22Rv1 (cell line): Measurements from ENCODE around the gene ITPR3.

ENCODE experiments used
- ZFX ChIP-seq: fragments of 450-650 bp; IDR thresholded peaks from 2 replicates; pipeline ENCODE4 v1.6.1; 2017; ENCODE audit warnings: antibody characterized with exemption, borderline replicate concordance
- TF ChIP-seq, protein P1 (sequence below): fragments of 450-650 bp; IDR thresholded peaks from 2 replicates; pipeline ENCODE4 v1.5.1; 2017; ENCODE audit warnings: mild to moderate bottlenecking

- TF ChIP-seq, protein P1, sequence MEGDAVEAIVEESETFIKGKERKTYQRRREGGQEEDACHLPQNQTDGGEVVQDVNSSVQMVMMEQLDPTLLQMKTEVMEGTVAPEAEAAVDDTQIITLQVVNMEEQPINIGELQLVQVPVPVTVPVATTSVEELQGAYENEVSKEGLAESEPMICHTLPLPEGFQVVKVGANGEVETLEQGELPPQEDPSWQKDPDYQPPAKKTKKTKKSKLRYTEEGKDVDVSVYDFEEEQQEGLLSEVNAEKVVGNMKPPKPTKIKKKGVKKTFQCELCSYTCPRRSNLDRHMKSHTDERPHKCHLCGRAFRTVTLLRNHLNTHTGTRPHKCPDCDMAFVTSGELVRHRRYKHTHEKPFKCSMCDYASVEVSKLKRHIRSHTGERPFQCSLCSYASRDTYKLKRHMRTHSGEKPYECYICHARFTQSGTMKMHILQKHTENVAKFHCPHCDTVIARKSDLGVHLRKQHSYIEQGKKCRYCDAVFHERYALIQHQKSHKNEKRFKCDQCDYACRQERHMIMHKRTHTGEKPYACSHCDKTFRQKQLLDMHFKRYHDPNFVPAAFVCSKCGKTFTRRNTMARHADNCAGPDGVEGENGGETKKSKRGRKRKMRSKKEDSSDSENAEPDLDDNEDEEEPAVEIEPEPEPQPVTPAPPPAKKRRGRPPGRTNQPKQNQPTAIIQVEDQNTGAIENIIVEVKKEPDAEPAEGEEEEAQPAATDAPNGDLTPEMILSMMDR, result no peak
- TF ChIP-seq ZFX, result no peak
These were observed 51.7 kb downstream of the ITPR3 start for GRCh38 chr6:33672808-33673207.
